GM20431 (cell line): Measurements from ENCODE around the gene CLIC3.

Experiments used
- in situ Hi-C: fragments of 300-500 bp; cut with MseI, MboI; formaldehyde crosslinking; loops from one replicate; pipeline ENCODE4 v1.15.0; 2020; ENCODE audit warnings: low sequenced_read_pairs; ENCODE audit not compliant: unreplicated experiment

CLIC3 gene

DNA sequence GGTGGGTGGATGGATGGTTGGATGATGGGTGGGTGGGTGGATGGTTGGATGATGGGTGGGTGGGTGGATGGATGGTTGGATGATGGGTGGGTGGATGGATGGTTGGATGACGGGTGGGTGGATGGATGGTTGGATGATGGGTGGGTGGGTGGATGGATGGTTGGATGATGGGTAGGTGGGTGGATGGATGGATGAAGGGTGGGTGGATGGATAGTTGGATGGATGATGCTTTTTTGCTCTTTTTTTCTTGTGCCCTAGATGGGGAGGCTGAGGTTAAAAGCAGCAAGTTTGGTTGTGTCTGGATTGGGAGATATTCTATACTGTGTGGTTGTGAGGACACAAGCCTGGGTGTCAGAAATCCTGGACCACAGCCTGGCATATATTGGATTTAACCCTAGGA, 38.9 kb downstream of the CLIC3 start:
- in situ Hi-C loops: no loop called here

DNA sequence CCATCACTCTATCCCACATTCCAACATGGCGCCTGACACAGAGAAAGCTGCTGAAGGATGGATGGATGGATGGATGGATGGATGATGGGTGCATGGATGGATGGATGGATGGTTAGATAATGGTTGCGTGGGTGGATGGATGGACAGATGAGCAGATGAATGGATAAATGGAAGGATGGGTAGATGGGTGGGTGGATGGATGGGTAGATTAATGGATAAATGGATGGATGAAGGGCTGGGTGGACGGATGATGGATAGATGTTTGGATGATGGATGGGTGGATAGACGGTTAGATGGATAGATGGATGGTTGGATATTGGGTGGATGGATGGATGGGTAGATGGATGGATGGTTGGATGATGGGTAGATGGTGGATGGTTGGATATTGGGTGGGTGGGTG, 39.8 kb downstream of the CLIC3 start:
- in situ Hi-C loops: no loop called here

DNA sequence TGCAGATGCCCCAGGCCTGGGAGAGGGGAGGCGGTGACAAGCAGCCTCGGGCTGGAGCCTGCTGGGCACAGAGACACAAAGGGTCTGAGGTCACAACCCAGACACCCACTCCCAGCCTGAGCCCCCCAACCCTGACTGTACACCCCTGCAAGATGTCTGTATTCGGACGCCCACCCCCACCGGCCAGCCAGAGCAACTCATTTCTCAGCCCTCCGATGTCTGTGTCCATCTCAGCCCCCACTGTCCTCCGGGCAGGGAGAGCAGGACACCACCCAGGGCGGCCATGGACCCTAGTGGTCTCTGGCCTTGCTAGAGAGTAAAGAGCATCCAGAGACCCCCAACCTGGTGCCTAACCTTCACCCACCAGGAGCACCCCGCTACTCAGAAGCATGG, 40.4 kb downstream of the CLIC3 start:
- in situ Hi-C loops: no loop called here

DNA sequence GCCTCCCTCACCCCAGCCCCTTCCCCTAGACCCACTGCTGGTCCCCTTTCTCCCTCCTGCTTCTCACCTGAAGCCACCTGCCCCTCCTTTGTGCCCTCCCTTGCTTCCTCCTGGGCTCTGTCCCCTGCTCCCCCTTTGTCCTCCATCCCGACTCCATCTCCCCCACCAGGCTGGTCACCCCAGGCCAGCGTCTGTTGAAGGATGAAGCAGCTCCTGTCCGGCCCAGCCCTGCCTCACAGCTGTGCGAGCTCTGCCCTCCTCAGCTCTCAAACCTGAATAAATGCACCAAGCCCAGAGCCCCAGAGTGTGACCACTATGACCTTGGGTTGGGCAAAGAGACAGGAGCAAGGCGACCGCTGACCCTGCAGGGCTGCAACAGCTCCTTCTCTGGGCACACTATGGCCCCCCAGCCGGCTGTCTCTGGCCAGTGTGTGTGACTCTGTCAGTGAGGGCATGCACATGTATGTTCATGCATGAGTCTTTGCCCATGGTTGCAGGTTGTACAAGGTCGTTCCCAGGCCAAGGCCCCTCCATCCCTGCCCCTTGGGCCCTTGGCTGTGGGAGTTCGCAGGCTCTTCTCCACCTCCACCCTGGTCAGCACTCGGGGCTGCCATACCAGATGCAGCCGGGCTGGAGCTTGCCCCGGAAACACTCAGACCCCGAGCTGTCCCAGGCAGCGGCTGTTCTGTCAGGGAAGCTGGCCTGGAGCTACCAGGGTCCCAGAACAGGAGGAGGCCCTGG, 41.0 kb downstream of the CLIC3 start:
- in situ Hi-C loops: no loop called here

DNA sequence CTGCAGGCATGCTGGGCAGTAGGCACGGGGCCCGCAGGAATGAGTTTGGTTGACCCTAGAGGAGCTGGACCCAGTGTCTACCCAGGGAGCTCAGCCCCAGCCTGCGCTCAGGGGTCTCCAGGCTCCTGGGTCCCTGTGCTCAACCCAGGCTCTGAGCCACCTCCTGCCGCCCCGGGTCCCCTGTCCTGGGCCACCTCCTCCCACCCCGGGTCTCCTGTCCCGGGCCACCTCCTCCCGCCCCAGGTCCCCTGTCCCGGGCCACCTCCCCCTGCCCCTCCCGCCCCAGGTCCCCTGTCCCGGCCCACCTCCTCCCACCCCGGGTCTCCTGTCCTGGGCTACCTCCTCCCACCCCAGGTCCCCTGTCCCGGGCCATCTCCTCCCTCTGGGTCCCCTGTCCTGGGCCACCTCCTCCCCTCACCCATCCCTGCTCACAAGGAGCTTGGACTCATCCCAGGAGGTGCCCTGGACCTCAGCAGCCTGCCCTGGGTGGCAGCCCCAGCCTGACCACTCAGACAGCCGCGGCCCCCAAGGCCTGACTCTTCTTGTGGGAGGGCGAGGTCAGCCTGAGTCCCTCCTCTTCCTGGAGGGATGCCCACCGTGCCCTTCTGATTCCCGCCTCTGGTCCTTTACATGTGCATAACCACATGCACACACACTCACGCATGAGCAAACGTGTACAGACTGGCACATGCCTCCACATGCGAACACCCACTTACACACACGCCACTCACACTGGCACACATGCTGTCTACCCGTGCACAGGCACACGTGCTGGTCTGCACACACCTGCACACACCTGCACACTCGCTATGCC, 41.9 kb downstream of the CLIC3 start:
- in situ Hi-C loops: no loop called here

DNA sequence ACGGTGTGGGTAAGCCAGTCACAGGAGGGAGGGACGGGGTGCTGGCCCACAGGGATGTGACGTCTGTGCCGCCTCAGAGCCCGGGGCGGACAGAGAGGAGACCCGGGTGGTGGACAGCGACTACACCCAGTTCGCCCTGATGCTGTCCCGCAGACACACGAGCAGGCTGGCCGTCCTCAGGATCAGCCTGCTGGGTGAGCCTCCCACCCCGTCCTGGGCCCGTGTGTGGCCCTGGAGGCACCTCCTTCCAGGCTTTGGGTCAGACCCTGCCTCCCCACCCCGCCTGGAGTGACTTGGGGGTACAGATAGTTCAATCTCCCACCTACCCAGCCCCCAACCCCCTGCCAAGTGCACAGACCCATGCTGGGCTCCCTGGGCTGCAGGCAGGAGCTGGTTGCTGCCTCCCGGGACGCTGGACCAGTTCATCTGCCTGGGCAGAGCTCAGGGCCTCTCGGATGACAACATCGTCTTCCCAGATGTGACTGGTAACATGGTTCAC, 42.5 kb downstream of the CLIC3 start:
- in situ Hi-C loops: no loop called here

DNA sequence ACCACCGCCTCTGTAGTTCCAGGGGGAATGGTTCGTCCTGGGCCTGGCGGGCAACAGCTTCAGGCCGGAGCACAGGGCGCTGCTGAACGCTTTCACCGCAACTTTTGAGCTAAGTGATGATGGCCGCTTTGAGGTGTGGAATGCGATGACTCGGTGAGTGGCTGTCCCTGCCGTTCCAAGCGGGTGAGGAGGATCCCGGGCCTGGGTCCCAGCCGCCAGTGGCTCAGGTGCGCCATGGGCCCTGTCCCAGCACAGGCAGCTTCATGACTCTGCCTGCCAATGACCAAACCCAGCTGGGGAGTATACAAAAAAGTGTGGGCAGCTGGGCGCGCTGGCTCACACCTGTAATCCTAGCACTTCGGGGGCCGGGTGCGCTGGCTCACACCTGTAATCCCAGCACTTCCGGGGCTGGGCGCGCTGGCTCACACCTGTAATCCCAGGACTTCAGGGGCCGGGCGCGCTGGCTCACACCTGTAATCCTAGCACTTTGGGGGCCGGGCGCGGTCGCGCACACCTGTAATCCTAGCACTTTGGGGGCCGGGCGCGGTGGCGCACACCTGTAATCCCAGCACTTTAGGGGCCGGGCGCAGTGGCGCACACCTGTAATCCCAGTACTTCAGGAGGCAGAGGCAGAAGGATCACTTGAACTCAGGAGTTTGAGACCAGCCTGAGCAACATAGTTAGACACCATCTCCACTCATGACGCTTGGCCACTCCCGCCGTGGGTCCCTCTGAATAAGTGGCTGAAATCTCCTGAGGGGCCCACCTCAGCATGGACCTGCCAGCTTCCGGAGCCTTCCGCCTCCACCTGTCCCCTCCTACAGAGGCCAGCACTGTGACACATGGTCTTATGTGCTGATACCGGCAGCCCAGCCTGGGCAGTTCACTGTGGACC, 43.2 kb downstream of the CLIC3 start:
- in situ Hi-C loops: no loop called here

DNA sequence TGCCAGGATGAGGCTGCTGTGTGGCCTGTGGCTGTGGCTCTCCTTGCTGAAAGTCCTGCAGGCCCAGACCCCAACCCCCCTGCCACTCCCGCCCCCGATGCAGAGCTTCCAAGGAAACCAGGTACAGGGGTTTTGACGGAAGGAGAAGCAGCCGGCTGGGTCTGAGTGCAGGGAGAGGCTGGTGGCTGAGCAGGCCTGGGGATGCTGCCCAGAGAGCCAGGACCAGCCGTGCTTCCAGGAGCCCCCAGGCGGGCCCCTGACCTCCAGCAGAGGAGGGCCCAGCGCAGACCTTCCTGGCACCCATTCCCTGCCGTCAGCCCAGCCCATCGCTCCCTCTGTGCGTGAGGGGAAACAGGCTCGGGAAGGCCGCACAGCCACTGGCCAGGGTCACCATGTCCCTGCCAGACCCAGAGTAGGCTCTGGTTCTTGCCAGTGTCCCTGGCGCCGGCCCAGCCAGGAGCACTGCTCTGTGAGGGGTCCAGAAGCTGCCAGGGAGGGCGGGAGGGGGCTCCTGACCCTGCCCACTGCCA, 44.0 kb downstream of the CLIC3 start:
- in situ Hi-C loops: no loop called here

DNA sequence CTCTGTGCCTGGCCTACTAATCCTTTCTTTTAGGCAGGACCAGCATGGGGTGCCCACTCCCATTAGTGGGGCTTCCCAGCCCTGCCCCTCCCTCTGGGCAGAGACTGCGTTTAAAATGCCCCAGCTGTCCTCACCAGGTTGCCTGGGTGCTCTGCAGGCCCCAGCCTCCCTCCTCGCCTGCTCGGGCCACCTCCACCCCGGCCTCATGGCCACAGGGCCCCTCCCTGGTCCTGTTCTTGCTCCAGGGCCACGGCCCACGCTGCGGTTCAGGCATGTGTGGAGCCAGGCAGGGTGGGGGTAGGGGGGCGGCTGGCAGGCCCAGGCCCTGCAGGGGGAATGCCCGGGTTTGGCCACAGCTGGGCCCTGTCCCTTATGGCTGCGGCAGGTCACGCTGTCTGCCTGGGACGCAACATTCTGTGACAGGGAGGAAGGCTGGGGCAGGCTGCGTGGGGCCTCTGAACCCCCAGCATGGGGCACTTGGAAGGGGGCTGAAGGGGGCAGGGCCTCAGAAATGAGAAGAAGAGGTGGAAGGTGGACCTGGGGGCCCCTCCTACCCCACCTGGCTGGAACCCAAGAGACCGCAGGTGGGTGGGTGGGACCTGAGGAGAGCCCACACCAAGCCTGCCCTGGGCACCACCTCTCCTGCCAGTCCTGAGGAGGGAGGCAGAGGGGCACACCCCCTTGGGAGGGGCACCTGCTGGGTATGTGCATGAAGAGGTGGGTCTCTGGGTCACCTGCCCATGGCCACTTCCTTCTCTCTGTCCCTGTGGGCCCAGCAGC, 44.6 kb downstream of the CLIC3 start, which contains the start of gene LCN12:
TSS of gene LCN12 (plus strand) at position 733 of the 780 bp plus-strand sequence. CDS start 55 bp downstream, outside the sequence.
- in situ Hi-C loops: no loop called here

DNA sequence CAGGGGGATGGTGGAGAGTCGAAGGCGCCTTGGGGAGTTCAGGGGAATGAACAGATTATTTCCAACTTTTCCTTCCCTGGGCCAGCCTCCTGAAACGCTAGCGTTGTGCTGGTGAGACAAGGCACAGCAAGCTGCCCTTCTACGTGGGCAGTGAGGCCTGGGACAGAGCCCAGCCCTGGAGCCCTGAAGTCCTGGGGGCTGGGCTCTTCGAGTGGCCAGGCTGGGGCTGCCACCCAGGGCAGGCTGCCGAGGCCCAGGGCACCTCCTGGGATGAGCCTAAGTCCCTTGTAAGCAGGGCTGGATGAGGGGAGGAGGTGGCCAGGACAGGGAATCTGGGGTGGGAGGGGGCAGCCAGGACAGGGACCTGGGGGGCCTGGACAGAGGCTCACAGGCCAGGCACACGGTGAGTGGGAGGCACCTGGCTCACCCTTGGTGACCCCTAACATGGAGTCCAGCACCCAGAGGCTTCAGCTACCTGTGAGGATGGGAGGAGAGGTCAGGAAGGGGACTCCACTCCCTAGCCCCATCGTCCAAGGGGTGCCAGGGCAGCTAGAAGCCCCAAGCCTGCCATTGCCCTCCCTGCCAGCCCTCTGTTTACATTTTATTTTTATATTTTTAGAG, 45.6 kb downstream of the CLIC3 start:
- in situ Hi-C loops: no loop called here

DNA sequence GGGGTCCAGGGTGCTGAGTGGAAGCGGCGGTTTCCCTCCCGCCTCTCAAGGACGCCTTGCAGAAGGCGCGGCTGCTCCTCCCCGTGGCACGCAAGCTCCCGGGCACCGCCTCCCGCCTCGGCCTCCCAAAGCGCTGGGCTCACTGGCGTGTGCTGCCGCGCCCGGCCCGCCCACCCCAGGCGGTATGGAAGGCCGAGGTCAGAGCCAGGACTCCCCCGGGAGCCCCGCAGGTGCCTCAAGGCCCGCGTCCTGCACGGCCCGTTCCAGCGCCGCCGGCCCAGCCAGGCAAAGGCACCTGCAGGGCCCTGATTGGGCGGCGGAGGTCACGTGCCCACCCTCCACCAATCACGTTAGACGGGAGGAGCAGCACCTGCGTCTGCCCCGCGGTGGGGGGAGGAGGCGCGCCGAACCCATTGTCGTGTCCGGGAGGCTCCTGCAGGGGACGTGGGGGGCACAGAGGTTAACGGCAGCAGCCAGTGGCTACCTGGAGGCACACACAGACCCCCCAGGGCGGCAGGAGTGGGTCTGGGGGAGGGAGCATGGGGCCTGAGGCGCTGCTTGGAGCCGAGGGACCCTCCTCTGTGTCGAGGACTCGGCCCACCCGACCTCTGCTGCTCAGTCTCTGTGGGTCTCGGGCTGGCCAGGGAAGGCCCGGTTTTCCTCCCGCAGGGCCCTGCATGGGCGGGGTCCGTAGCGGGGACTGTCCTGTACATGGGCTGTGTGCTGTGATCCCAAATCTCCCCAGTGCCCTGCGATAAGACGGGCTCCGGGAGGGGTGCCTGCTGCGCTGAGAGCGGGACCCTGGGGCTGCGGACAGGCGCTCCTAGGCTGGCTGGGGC, 46.3 kb downstream of the CLIC3 start:
- in situ Hi-C loops: no loop called here

DNA sequence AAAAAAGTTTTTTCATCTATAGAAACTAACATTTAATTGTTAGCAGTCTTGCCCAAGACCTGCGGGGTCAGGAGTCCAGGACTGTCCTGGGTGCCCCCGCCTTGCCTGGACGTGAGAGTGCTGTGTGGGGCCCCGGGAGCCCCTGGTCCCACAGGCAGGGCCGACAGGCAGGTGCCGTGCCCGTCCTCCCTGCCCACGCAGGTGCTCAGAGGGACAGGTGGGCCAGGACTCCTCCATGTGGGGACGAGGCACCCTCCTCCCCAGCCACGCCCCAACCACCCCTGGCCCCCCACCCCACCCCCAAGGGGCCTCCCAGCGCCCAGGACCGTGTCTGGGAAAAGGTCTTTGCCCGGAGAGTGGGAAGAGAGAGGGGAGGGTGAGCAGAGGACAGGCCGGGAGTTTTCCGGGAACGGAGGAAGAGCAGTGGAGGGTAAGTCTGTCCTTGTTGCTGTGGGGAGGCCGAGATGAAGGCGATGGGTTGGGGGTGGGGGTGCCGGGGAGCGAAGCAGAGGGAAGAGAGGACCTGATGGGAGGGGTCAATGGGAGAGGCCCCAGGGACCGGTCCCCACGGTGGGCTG, 47.0 kb downstream of the CLIC3 start:
- in situ Hi-C loops: no loop called here

DNA sequence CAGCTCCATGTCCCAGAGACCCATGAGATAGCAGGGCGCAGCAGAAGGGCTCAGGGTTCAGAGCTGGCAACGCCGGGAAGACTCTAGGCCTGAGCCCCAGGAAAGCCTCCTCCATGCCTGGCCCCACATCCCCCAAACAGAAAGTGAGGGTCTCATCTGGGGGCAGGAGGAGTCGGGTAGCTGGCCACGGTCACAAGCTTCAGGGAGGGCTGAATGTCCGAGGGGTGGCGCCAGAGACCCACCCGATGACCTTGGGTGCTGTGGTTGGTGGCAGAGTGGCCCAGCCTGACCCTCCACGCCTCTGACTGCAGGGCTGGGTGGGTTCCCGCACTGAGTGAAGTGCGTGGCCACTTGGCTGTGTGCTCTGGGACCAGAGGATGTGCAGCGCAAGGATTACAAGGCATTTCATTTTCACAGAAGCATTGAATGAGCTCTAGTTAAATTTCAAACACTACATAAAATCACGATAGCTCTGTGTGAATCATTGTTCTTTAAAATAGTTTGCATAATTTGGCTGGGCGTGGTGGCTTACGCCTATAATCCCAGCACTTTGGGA, 48.3 kb downstream of the CLIC3 start:
- in situ Hi-C loops: no loop called here

DNA sequence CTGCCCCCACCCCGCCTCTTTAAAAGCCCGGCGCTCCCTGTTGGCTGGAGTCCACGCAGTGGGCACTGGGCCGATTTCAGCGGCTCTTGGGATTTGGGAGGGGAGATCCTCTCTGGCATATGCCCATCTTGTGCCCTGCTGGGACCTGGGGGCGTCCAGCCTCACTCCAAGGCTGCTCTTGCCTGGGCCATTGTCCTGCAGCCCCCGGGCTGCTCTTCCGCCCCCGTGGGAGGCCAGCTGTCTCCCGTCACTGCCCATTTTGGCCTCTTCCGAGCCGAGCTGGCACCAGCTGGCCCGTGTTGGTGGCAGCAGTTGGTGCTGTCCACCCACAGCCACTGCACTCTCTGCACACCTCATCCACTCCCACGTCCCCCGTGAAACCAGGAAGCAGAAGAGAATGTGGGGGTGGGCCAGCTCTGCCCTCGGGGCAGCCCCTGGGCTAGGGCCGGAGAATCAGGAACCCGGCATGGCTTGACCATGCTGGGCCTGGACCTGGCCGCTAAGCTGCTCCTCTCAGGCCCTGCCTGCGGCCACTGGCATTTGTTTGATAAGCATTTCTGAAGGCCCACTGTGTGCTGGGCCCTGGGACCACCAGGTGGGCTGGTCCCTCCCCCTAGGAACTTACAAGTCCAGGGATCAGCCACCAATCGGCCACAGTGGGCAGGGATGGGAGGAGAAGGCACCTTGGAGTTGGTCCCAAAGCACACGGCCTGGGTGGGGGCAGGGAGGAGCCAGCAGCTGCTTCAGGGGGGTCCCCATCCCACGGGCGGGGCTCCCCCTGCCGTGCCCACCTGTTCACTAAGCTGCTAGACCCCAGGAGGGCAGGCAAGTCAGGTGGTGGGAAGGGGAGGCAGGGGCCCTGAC, 49.1 kb downstream of the CLIC3 start:
- in situ Hi-C loops: no loop called here

DNA sequence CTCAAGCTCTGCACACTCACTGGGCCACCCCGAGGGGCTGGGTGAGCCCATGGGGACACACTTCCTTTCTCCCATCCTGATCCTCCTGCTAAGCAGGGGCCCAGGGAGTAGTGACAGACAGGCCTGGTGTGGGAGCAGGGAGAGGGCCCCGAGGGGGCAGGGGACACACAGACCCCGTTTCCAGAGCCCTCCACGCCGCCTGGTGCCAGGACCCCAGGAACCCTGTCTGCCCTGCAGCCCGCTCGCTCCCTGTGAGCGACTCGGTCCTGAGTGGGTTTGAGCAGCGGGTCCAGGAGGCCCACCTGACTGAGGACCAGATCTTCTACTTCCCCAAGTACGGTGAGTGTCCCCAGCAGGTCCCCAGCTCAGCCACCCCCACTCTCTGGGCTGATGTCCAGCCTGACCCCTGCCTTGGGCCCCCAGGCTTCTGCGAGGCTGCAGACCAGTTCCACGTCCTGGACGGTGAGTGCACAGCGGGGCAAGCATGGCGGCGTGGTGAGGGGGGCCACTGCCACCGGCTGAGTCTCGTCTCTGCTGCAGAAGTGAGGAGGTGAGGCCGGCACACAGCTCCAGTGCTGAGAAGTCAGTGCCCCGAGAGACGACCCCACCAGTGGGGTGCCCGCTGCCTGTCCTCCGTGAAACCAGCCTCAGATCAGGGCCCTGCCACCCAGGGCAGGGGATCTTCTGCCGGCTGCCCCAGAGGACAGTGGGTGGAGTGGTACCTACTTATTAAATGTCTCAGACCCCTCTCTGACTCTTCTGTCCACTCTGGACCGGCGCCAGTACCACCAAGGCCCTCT, 49.9 kb downstream of the CLIC3 start:
- in situ Hi-C loops: no loop called here
